SK-N-SH (cell line): ENCODE results near the gene CD300E. TPM values are rescaled to one million over a fixed set of nuclear protein-coding genes. Genes with fewer than 3 reads are reported as not detected.

Source experiments
- CTCF ChIA-PET: fragments of 300-600, 350-600 bp; formaldehyde crosslinking; extraction: SDS; loops from one replicate; lab custom pipeline; 2021; lab: Yijun Ruan, JAX
- POLR2A ChIA-PET: fragments of 350-600 bp; sonication (Branson Sonifier 250); formaldehyde crosslinking; extraction: SDS; loops from one replicate; lab custom pipeline; 2020; ENCODE audit warnings: antibody characterized with exemption, inconsistent platforms; lab: Yijun Ruan, JAX
- DNase-seq: peaks from one replicate; pipeline ENCODE4 v3.0.0; 2012
- H2AFZ ChIP-seq: fragments of 200-600 bp; sonication (generic); 2 replicates; pipeline ENCODE4 v1.8.1; 2016; ENCODE audit warnings: antibody characterized with exemption, mild to moderate bottlenecking, low read depth
- H3F3A ChIP-seq: fragments of 200-600 bp; sonication (generic); replicated peaks from 2 replicates; pipeline ENCODE3; 2016; ENCODE audit warnings: antibody characterized with exemption, mild to moderate bottlenecking; ENCODE audit not compliant: insufficient read depth
- H3K27ac ChIP-seq, 2 experiments: fragments of 200-500 bp in 1 of 2; fragments of 200-600 bp in 1 of 2; sonication (Bioruptor generic) in 1 of 2; sonication (generic), shearing (Covaris generic) in 1 of 2; 2 replicates each; pipeline versions ENCODE4 v1.5.1 to v1.6.1; 2014 to 2016; ENCODE audit warnings: low read depth in 2 of 2, inconsistent platforms in 1 of 2, low read length in 1 of 2, mild to moderate bottlenecking in 1 of 2, mixed read lengths in 1 of 2
- H3K27me3 ChIP-seq: fragments of 200-600 bp; sonication (generic), shearing (Covaris generic); 2 replicates; pipeline ENCODE4 v1.6.1; 2016; ENCODE audit warnings: mixed run types; ENCODE audit not compliant: insufficient read depth
- H3K36me3 ChIP-seq, 2 experiments: fragments of 200-500 bp in 1 of 2; fragments of 200-600 bp in 1 of 2; sonication (Bioruptor generic) in 1 of 2; sonication (generic) in 1 of 2; replicated peaks in 1 of 2; 2 replicates each; pipeline versions ENCODE3 to v1.5.1; 2014 to 2016; ENCODE audit warnings: low read length in 1 of 2, mild to moderate bottlenecking in 1 of 2; ENCODE audit not compliant: insufficient read depth in 2 of 2, control insufficient read depth in 1 of 2
- H3K4me1 ChIP-seq, 2 experiments: fragments of 200-500 bp in 1 of 2; fragments of 200-600 bp in 1 of 2; sonication (Bioruptor generic) in 1 of 2; sonication (generic), shearing (Covaris generic) in 1 of 2; 2 replicates each; pipeline versions ENCODE4 v1.5.1 to v1.6.1; 2014 to 2016; ENCODE audit warnings: low read depth in 1 of 2, low read length in 1 of 2, mixed run types in 1 of 2; ENCODE audit not compliant: insufficient read depth in 2 of 2, control insufficient read depth in 1 of 2
- H3K4me2 ChIP-seq: fragments of 200-600 bp; sonication (generic), shearing (Covaris generic); 2 replicates; pipeline ENCODE4 v1.6.1; 2017; ENCODE audit warnings: mixed run types
- H3K4me3 ChIP-seq, 2 experiments: fragments of 200-500 bp in 1 of 2; fragments of 200-600 bp in 1 of 2; sonication (Bioruptor generic) in 1 of 2; sonication (generic), shearing (Covaris generic) in 1 of 2; 2 replicates each; pipeline versions ENCODE4 v1.5.1 to v1.8.1; 2014 to 2016; ENCODE audit warnings: low read depth in 2 of 2, inconsistent platforms in 1 of 2, low read length in 1 of 2, mild to moderate bottlenecking in 1 of 2, mixed read lengths in 1 of 2, moderate library complexity in 1 of 2
- H3K79me2 ChIP-seq: fragments of 200-600 bp; sonication (generic); 2 replicates; pipeline ENCODE4 v1.8.1; 2017; ENCODE audit warnings: mild to moderate bottlenecking; ENCODE audit not compliant: insufficient read depth
- H3K9ac ChIP-seq: fragments of 200-600 bp; sonication (generic); 2 replicates; pipeline ENCODE4 v1.6.1; 2017; ENCODE audit warnings: mixed run types
- H3K9me2 ChIP-seq: fragments of 200-600 bp; sonication (generic); 2 replicates; pipeline ENCODE4 v1.6.1; 2017; ENCODE audit warnings: mixed run types
- H3K9me3 ChIP-seq: fragments of 200-600 bp; sonication (generic); 2 replicates; pipeline ENCODE4 v1.6.1; 2017; ENCODE audit warnings: mixed run types, mild to moderate bottlenecking, moderate library complexity
- H4K20me1 ChIP-seq: fragments of 200-600 bp; sonication (generic); 2 replicates; pipeline ENCODE4 v1.6.1; 2017; ENCODE audit warnings: mild to moderate bottlenecking, mixed run types; ENCODE audit not compliant: insufficient read depth
- FOXJ3 ChIP-seq: sonication (generic); formaldehyde crosslinking; IDR thresholded peaks from 2 replicates; pipeline ENCODE4 v1.5.1; 2020; ENCODE audit warnings: mild to moderate bottlenecking, missing genetic modification reagents
- MAX ChIP-seq: IDR thresholded peaks from 2 replicates; pipeline ENCODE4 v1.4.0; 2012; ENCODE audit warnings: low read depth
- MXI1 ChIP-seq: IDR thresholded peaks from 2 replicates; pipeline ENCODE4 v1.6.1; 2012; ENCODE audit warnings: mild to moderate bottlenecking, low read depth, low read length, improper control_type of control experiment
- NRF1 ChIP-seq: IDR thresholded peaks from 2 replicates; pipeline ENCODE4 v1.6.1; 2012; ENCODE audit warnings: low read depth, mild to moderate bottlenecking, low read length
- POLR2AphosphoS5 ChIP-seq: IDR thresholded peaks from 2 replicates; pipeline ENCODE4 v1.6.1; 2012; ENCODE audit warnings: low read depth, low read length
- RCOR1 ChIP-seq: fragments of 150-350 bp; IDR thresholded peaks from 2 replicates; pipeline ENCODE4 v1.6.1; 2017; ENCODE audit warnings: antibody characterized with exemption, low read length
- REST ChIP-seq: IDR thresholded peaks from 2 replicates; pipeline ENCODE4 v1.6.1; 2012; ENCODE audit warnings: mild to moderate bottlenecking, low read depth, low read length, moderate library complexity
- RXRA ChIP-seq: IDR thresholded peaks from 2 replicates; pipeline ENCODE4 v1.4.0; 2012; ENCODE audit warnings: low read depth, mild to moderate bottlenecking, borderline replicate concordance
- SIN3A ChIP-seq: IDR thresholded peaks from 2 replicates; pipeline ENCODE4 v1.6.1; 2012; ENCODE audit warnings: low read depth, mild to moderate bottlenecking, low read length, moderate library complexity, borderline replicate concordance
- SMC3 ChIP-seq: IDR thresholded peaks from 2 replicates; pipeline ENCODE4 v1.6.1; 2012; ENCODE audit warnings: low read depth, low read length, improper control_type of control experiment
- TAF1 ChIP-seq: IDR thresholded peaks from 2 replicates; pipeline ENCODE4 v1.6.1; 2012; ENCODE audit warnings: low read depth, mild to moderate bottlenecking, low read length, moderate library complexity, borderline replicate concordance
- TCF12 ChIP-seq: IDR thresholded peaks from 2 replicates; pipeline ENCODE4 v1.4.0; 2012
- USF2 ChIP-seq: fragments of 150-350 bp; IDR thresholded peaks from 2 replicates; pipeline ENCODE4 v1.6.1; 2017; ENCODE audit warnings: antibody characterized with exemption, low read length, low read depth, borderline replicate concordance
- YY1 ChIP-seq: IDR thresholded peaks from 2 replicates; pipeline ENCODE4 v1.4.0; 2012; ENCODE audit warnings: low read depth, mild to moderate bottlenecking
- ZBTB33 ChIP-seq: IDR thresholded peaks from 2 replicates; pipeline ENCODE4 v1.4.0; 2012; ENCODE audit warnings: low read depth, borderline replicate concordance
- WGBS: methylation state at CpG from one replicate; pipeline ENCODE4 v1.1.6; 2017; ENCODE audit warnings: low lambda C conversion rate; 5-methylcytosine and 5-hydroxymethylcytosine counted together
- polyA plus RNA-seq, 3 experiments: library from polyadenylated mRNA; depleted of rRNA; stranded (reverse); fragments of >200 nt; gene quantifications; 2 replicates each; pipeline ENCODE4 v1.2.3, GENCODE V29; 2012

Gene CD300E
- not detected in 2 replicates for polyA plus RNA-seq (2012; rRNA removed)
- polyA plus RNA-seq (2012; cell fraction: cytosol; rRNA removed): not detected in 2 replicates
- polyA plus RNA-seq (2012; cell fraction: nucleus; rRNA removed): not detected in 2 replicates

- 18% methylated on average over 5 of the region's 5 CpGs for WGBS
- Histone ChIP-seq H3K36me3 (no peaks in the 10 kb centered on the region), H3K4me2 (no peak within 1 kb of the TSS), H3K27ac (no peak within 1 kb of the TSS), H3K27me3 (no peaks in the 10 kb centered on the region), H3K9me2 (no peaks in the 10 kb centered on the region), H2AFZ (no peak within 1 kb of the TSS), H3K4me1 (no peaks in the 10 kb centered on the region), H3K9me3 (peaks cover 11% of the 10 kb centered on the region; the same call in 1 of the 2 replicates), H3K9ac (no peak within 1 kb of the TSS), H4K20me1 (no peaks in the 10 kb centered on the region), H3K4me3 (no peak within 1 kb of the TSS), H3K79me2 (no peaks in the 10 kb centered on the region), H3F3A (no peaks in the 10 kb centered on the region)
- no peak for DNase-seq
- ChIA-PET CTCF (interaction anchor here (1.1 to 3.0 kb wide), 2 partner anchors 34 to 58 kb away, joined by 4 to 13 read pairs; no protein-coding TSS in a partner anchor), POLR2A (no interaction called here)
- TF ChIP-seq TAF1 (no peak), FOXJ3 (CRISPR knock-in tag) (no peak), SMC3 (no peak), ZBTB33 (no peak), YY1 (no peak), RXRA (no peak)
Observed at GRCh38 chr17:74623693-74624093, at the start of gene CD300E. Gene CD300E, minus strand, starts transcription at chr17:74623738. Its CDS starts 117 bp downstream, at chr17:74623621.

- CTCF ChIA-PET: interaction anchor here (0.6 to 7.2 kb wide), 15 partner anchors 13 to 303 kb away, joined by 3 to 80 read pairs (median 3); partner anchors contain the start of genes NAT9 and RAB37
- POLR2A ChIA-PET: interaction anchor here (0.6 kb wide), 1 partner anchor 67 kb away, joined by 3 read pairs; no protein-coding TSS in a partner anchor
Observed at GRCh38 chr17:74671031-74671771, 47.7 kb upstream of the CD300E start.

More at GRCh38 chr17:74671031-74671771, 47.7 kb upstream of the CD300E start:
- Histone ChIP-seq H3K9me3 (no peaks in the 10 kb centered on the region), H3K9ac (no peak overlapping the region), H3K79me2 (no peaks in the 10 kb centered on the region), H3F3A (no peaks in the 10 kb centered on the region), H3K4me2 (no peak overlapping the region), H4K20me1 (no peaks in the 10 kb centered on the region), H3K27ac (no peak overlapping the region), H3K9me2 (no peaks in the 10 kb centered on the region), H3K36me3 (no peaks in the 10 kb centered on the region), H3K4me3 (no peak overlapping the region), H3K27me3 (no peaks in the 10 kb centered on the region), H2AFZ (no peak overlapping the region), H3K4me1 (peaks cover 0 to 6% of the 10 kb centered on the region in 2 experiments; a peak in 1 of 4 replicates)
- peak; percentile 67 for DNase-seq
- TF ChIP-seq USF2: 0 out of 2 replicates have a peak, but pooled peaks have one; percentile 29
- no peak for TF ChIP-seq POLR2AphosphoS5
- no peak for TF ChIP-seq TCF12
- peak; percentile 70; the same call in 1 of the 2 replicates for TF ChIP-seq MXI1
- TF ChIP-seq RXRA: no peak
- peak; percentile 38; the same call in 1 of the 2 replicates for TF ChIP-seq RCOR1
- TF ChIP-seq REST: peak; percentile 99
- no peak for TF ChIP-seq MAX
- TF ChIP-seq SIN3A: peak; percentile 44; the same call in 1 of the 2 replicates
- no peak for TF ChIP-seq NRF1
- WGBS: 10% methylated on average over 38 of the region's 57 CpGs
